K562 (cell line): ENCODE measurements around the gene ECSIT. TPM values are rescaled to one million over a fixed set of nuclear protein-coding genes. Genes with fewer than 3 reads are reported as not detected.

ENCODE experiments used
- ATAC-seq: fragments of 200-7000 bp; cut with Tn5 transposase; 3 replicates; pipeline ENCODE4 v1.9.1; 2020; ENCODE audit warnings: moderate library complexity
- BruUV-seq: library from RNA; stranded (reverse); fragments of 400-500 nt; replicated peaks from 2 replicates; lab custom pipeline; 2021; lab: Mats Ljungman, UMichigan
- CTCF ChIA-PET: fragments of 300-600 bp; formaldehyde crosslinking; extraction: SDS; loops from one replicate; lab custom pipeline; 2021; ENCODE audit warnings: low intra/inter-chr PET ratio; lab: Yijun Ruan, JAX
- POLR2A ChIA-PET: fragments of 300-600, 350-650 bp; sonication (Branson Sonifier 250); formaldehyde crosslinking; extraction: SDS; loops from one replicate; lab custom pipeline; 2021; ENCODE audit warnings: antibody characterized with exemption, inconsistent platforms; lab: Yijun Ruan, JAX
- DNase-seq, 4 experiments: peaks; one replicate each; pipeline versions ENCODE4 v3.0.0 to v3.0.0-alpha.2; 2011 to 2018; ENCODE audit warnings: low spot score in 3 of 4, mixed read lengths in 3 of 4; ENCODE audit errors: extremely low read depth in 1 of 4
- FAIRE-seq: peaks from 2 replicates; lab custom pipeline; 2011; peaks lifted over from hg19 to GRCh38; lab: Jason Lieb, UNC
- H2AFZ ChIP-seq: 2 replicates; pipeline ENCODE4 v1.6.0; 2011; ENCODE audit warnings: low read depth, low read length, control low read depth, inconsistent platforms
- H3K27ac ChIP-seq: fragments of 200-600 bp; 3 replicates; pipeline ENCODE4 v1.8.0; 2011; ENCODE audit warnings: low read depth, mild to moderate bottlenecking, control low read depth, inconsistent platforms, low read length, moderate library complexity, mixed read lengths; ENCODE audit errors: extremely low read depth
- H3K27me3 ChIP-seq, 2 experiments: fragments of 300-600 bp in 1 of 2; 2 replicates in 1 of 2; 3 replicates in 1 of 2; pipeline versions ENCODE4 v1.6.0 to v1.8.0; 2011; ENCODE audit warnings: inconsistent platforms in 2 of 2, low read length in 2 of 2, mild to moderate bottlenecking in 1 of 2, mixed read lengths in 1 of 2, moderate library complexity in 1 of 2; ENCODE audit not compliant: control insufficient read depth in 2 of 2, insufficient read depth in 2 of 2
- H3K36me3 ChIP-seq: fragments of 300-600 bp; 3 replicates; pipeline ENCODE4 v1.8.0; 2011; ENCODE audit warnings: mild to moderate bottlenecking, low read length, inconsistent platforms; ENCODE audit not compliant: control insufficient read depth, insufficient read depth
- H3K4me1 ChIP-seq, 2 experiments: fragments of 200-600 bp in 1 of 2; replicated peaks in 1 of 2; 2 replicates in 1 of 2; 3 replicates in 1 of 2; pipeline versions ENCODE4 v1.5.1 to v1.8.0; 2011; ENCODE audit warnings: inconsistent platforms in 2 of 2, low read length in 2 of 2, mild to moderate bottlenecking in 1 of 2, mixed read lengths in 1 of 2, moderate library complexity in 1 of 2; ENCODE audit not compliant: control insufficient read depth in 2 of 2, insufficient read depth in 2 of 2
- H3K4me2 ChIP-seq: 2 replicates; pipeline ENCODE4 v1.6.1; 2011; ENCODE audit warnings: low read length, control low read depth, inconsistent platforms, mixed read lengths; ENCODE audit not compliant: insufficient read depth
- H3K4me3 ChIP-seq: fragments of 200-600 bp; sonication (generic), shearing (Covaris generic); 2 replicates; pipeline ENCODE4 v1.5.1; 2016; ENCODE audit warnings: control low read depth, inconsistent platforms
- H3K79me2 ChIP-seq: fragments of 200-600 bp; 3 replicates; pipeline ENCODE4 v1.8.0; 2011; ENCODE audit warnings: low read length, inconsistent platforms; ENCODE audit not compliant: control insufficient read depth, insufficient read depth
- H3K9ac ChIP-seq, 2 experiments: 2 replicates each; pipeline versions ENCODE4 v1.6.0 to v1.6.1; 2011; ENCODE audit warnings: low read depth in 2 of 2, low read length in 2 of 2, control low read depth in 1 of 2, inconsistent platforms in 1 of 2, mild to moderate bottlenecking in 1 of 2, mixed read lengths in 1 of 2; ENCODE audit not compliant: insufficient read depth in 1 of 2
- H3K9me1 ChIP-seq: one replicate; pipeline ENCODE4 v1.6.0; 2011; ENCODE audit warnings: inconsistent platforms, mild to moderate bottlenecking, low read length, moderate library complexity; ENCODE audit not compliant: control insufficient read depth, insufficient read depth
- H3K9me3 ChIP-seq: replicated peaks from 2 replicates; pipeline ENCODE4 v1.5.1; 2011; ENCODE audit warnings: low read depth, low read length, inconsistent platforms; ENCODE audit not compliant: control insufficient read depth, insufficient read depth
- H4K20me1 ChIP-seq: replicated peaks from 2 replicates; pipeline ENCODE4 v1.6.1; 2011; ENCODE audit warnings: low read length, inconsistent platforms, mixed read lengths; ENCODE audit not compliant: control insufficient read depth, insufficient read depth
- ARID3B ChIP-seq: fragments of 250-450 bp; sonication (Bioruptor Pico); IDR thresholded peaks from 2 replicates; pipeline ENCODE4 v1.4.0; 2020; ENCODE audit warnings: borderline replicate concordance
- KDM4B ChIP-seq, 2 experiments: fragments of 450-650 bp in 1 of 2; sonication (generic) in 1 of 2; IDR thresholded peaks; 2 replicates each; pipeline ENCODE4 v1.6.1; 2016 to 2017; ENCODE audit warnings: borderline replicate concordance in 2 of 2, antibody characterized with exemption in 1 of 2, low read depth in 1 of 2, mild to moderate bottlenecking in 1 of 2
- NCOA1 ChIP-seq: fragments of 450-650 bp; IDR thresholded peaks from 2 replicates; pipeline ENCODE4 v1.6.1; 2016; ENCODE audit warnings: low read depth
- RREB1 ChIP-seq: fragments of 250-450 bp; sonication (Bioruptor Pico); IDR thresholded peaks from 2 replicates; pipeline ENCODE4 v1.4.0; 2020
- TOE1 ChIP-seq, 2 experiments: fragments of 450-650 bp in 1 of 2; sonication (generic) in 1 of 2; formaldehyde crosslinking in 1 of 2; IDR thresholded peaks; 2 replicates each; pipeline versions ENCODE4 v1.7.1 to v1.8.0; 2016 to 2022; ENCODE audit warnings: borderline replicate concordance in 2 of 2, mild to moderate bottlenecking in 2 of 2, antibody characterized with exemption in 1 of 2, inconsistent platforms in 1 of 2, low read depth in 1 of 2, missing genetic modification reagents in 1 of 2, moderate library complexity in 1 of 2
- ZNF165 ChIP-seq: fragments of 250-450 bp; sonication (Bioruptor Pico); IDR thresholded peaks from 2 replicates; pipeline ENCODE4 v1.4.0; 2020; ENCODE audit warnings: borderline replicate concordance
- ZNF23 ChIP-seq: fragments of 250-450 bp; sonication (Bioruptor Pico); IDR thresholded peaks from 2 replicates; pipeline ENCODE4 v1.4.0; 2020; ENCODE audit warnings: mild to moderate bottlenecking
- ZNF280B ChIP-seq: fragments of 250-450 bp; sonication (Bioruptor Pico); IDR thresholded peaks from 2 replicates; pipeline ENCODE4 v1.5.1; 2021; ENCODE audit warnings: mild to moderate bottlenecking
- WGBS: fragments of 100-300 bp; shearing (Covaris generic); methylation state at CpG from one replicate; pipeline ENCODE4 v1.1.6; 2016; ENCODE audit warnings: low coverage, mixed read lengths; ENCODE audit not compliant: insufficient coverage; ENCODE audit errors: missing lambda C conversion rate; 5-methylcytosine and 5-hydroxymethylcytosine counted together
- in situ Hi-C: fragments of 300-500 bp; cut with MboI; formaldehyde crosslinking; loops from 4 replicates; pipeline ENCODE4 v1.15.0; 2018; ENCODE audit warnings: inconsistent platforms, mixed read lengths
- intact Hi-C: fragments of 100-400 bp; cut with micrococcal nuclease; formaldehyde crosslinking; loops from 2 replicates; pipeline ENCODE4 v1.14.2; 2022
- polyA plus RNA-seq, 8 experiments: library from polyadenylated mRNA; depleted of rRNA in 4 of 8; stranded (reverse) in 5 of 8; unstranded in 3 of 8; fragments of >200 nt; fragmentation: Nextera tagmentation in 2 of 8; fragmentation: Illumina TruSeq in 1 of 8; extraction: Ambion mirVana in 2 of 8; extraction: Trizol in 1 of 8; gene quantifications; 2 replicates each; pipeline versions ENCODE4 v1.2.1 to v1.2.3, GENCODE V29; 2011 to 2014; ENCODE audit warnings: inconsistent platforms in 1 of 8, missing spikeins in 1 of 8
- total RNA-seq, 7 experiments: library from RNA; depleted of rRNA in 6 of 7; stranded (reverse); fragments of >200 nt in 6 of 7; fragmentation: Illumina TruSeq in 2 of 7; extraction: Trizol in 2 of 7; gene quantifications; 2 replicates each; pipeline versions ENCODE4 v1.2.1 to v1.2.3, GENCODE V29; 2011 to 2021; ENCODE audit warnings: low replicate concordance in 1 of 7

ECSIT gene
- total and polyA plus RNA-seq, 9 of the 15 experiments (the other 6 are each of a cell fraction or from before 2014, with no cell fraction given): 1.1 to 82.5 (median 43.9) TPM

- Histone ChIP-seq H3K9ac (peak within 1 kb of the TSS; percentile 48 to 88), H3K4me2 (peak within 1 kb of the TSS; percentile 70), H3K36me3 (no peaks in the 10 kb centered on the region), H4K20me1 (no peaks in the 10 kb centered on the region), H3K4me3 (peak within 1 kb of the TSS; percentile 31; the same call in 1 of the 2 replicates), H3K27ac (peak within 1 kb of the TSS; percentile 36), H3K9me3 (no peaks in the 10 kb centered on the region), H3K79me2 (no peaks in the 10 kb centered on the region), H3K27me3 (no peaks in the 10 kb centered on the region), H3K4me1 (peaks cover 30 to 49% of the 10 kb centered on the region in 2 experiments; a peak in 4 of 5 replicates), H3K9me1 (no peaks in the 10 kb centered on the region), H2AFZ (peak within 1 kb of the TSS; percentile 66)
- peak; percentile 64 for ATAC-seq
- CTCF ChIA-PET: no interaction called here
- no peak for FAIRE-seq
- WGBS: 27% methylated on average over 20 of the region's 21 CpGs
- BruUV-seq: no TSS peak
- in situ Hi-C loops (no loop called here), intact Hi-C loops (loop anchor here (5.0 kb wide), 1 partner anchor 41 kb away; no protein-coding TSS in a partner anchor)
- POLR2A ChIA-PET: interaction anchor here (0.6 to 1.2 kb wide), 7 partner anchors 9 to 1123 kb away, joined by 3 to 7 read pairs (median 3); partner anchors contain the start of genes ECSIT and ELOF1
- DNase-seq: peak; percentile 78 to 83 (median 80)
- TF ChIP-seq NCOA1 (no peak), KDM4B (IDR thresholded peaks at IDR 0.05; ENCODE audit: borderline replicate concordance in 2 of 2, low read depth in 1 of 2) (no peak), RREB1 (CRISPR knock-in tag) (no peak), ZNF23 (CRISPR knock-in tag) (no peak), TOE1 (IDR thresholded peaks at IDR 0.05; ENCODE audit: borderline replicate concordance) (no peak), TOE1 (CRISPR knock-in tag; IDR thresholded peaks at IDR 0.05; ENCODE audit: borderline replicate concordance, low read depth) (no peak), ZNF280B (no peak), ZNF165 (CRISPR knock-in tag) (no peak), ARID3B (CRISPR knock-in tag) (no peak)
These were observed 9.5 kb upstream of the ECSIT start, which contains the start of gene CNN1 for GRCh38 chr19:11538232-11539036. CNN1 (plus strand) TSS chr19:11538851; CDS start chr19:11538928, 77 bp downstream.
